Right ventricle myocardium inferior (tissue), 1 donor: ENCODE data around the gene KCTD2. TPM values are rescaled to one million over a fixed set of nuclear protein-coding genes. Genes with fewer than 3 reads are reported as not detected.
A peak's percentile ranks its signal among the peaks of the same experiment; 100 is the strongest.
"Not testable (repeated sequence)": the region's sequence is repeated elsewhere in the genome, so short reads cannot be mapped to it uniquely, and the experiment has no call there.

Experiments
- ATAC-seq: fragments of 200-7000 bp; cut with Tn5 transposase; one replicate; pipeline ENCODE4 v1.9.1; 2020; ENCODE audit warnings: mild to moderate bottlenecking, moderate library complexity
- DNase-seq: peaks from one replicate; pipeline ENCODE4 v3.0.0; 2021; ENCODE audit errors: missing footprints
- intact Hi-C: fragments of 100-400 bp; cut with DNase I; formaldehyde crosslinking; loops from one replicate; pipeline ENCODE4 v1.11.0; 2022
- long read RNA-seq: library from polyadenylated mRNA; unstranded; transcript quantifications from one replicate; pipeline ENCODE4 v2.0.0, GENCODE V29; 2021
- total RNA-seq: library from RNA; stranded (reverse); fragmentation: NEBNext Ultra II Directional; extraction: Animal tissue kit (Norgen Biotek cat#: 25700); gene quantifications from one replicate; pipeline ENCODE4 v1.2.1, GENCODE V29; 2021
- donor health status: DM: no; HTN: yes; CAD: no; lungs with severe emphysema.

KCTD2 gene
- total RNA-seq, result 26.7 TPM
- long read RNA-seq, transcript KCTD2-201 (6 exons, 3,635 nt), result major isoform, 12 of 20 reads
- long read RNA-seq, partial matches to known transcripts, result 1 of 20 reads
- long read RNA-seq, other reads (novel, unspliced or antisense), result 6 of 20 reads

- peak; percentile 99 for ATAC-seq
- intact Hi-C loops, result loop anchor here (5.0 to 10.0 kb wide), 2 partner anchors 59 to 158 kb away; partner anchors contain the start of genes CDR2L and NUP85
Observed at GRCh38 chr17:75046407-75047289, at the start of gene KCTD2, which contains the start of gene ATP5PD. Gene KCTD2 (plus strand): TSS chr17:75047225. CDS start chr17:75047251, 26 bp downstream. Gene ATP5PD (minus strand): TSS chr17:75046969. CDS start chr17:75042650, 4,319 bp downstream.

GRCh38 chr17:74998783-74999182 lies 48.2 kb upstream of the KCTD2 start:
- ATAC-seq (peak; percentile 79), DNase-seq (no peak)
- intact Hi-C loops, result no loop called here

More at GRCh38 chr17:75046407-75047289, at the start of gene KCTD2, which contains the start of gene ATP5PD:
- DNase-seq, result peak; percentile 98

- ATAC-seq (peak; percentile 84), DNase-seq (no peak)
- intact Hi-C loops, result no loop called here
Observed at GRCh38 chr17:74999523-74999922, 47.5 kb upstream of the KCTD2 start.

GRCh38 chr17:75001915-75002843 lies 44.8 kb upstream of the KCTD2 start:
- intact Hi-C loops, result no loop called here
- no peak for DNase-seq
- ATAC-seq, result no peak

GRCh38 chr17:75003070-75003956 lies 43.7 kb upstream of the KCTD2 start:
- DNase-seq (no peak), ATAC-seq (no peak)
- intact Hi-C loops, result no loop called here

- DNase-seq (no peak), ATAC-seq (no peak)
- intact Hi-C loops, result no loop called here
Observed at GRCh38 chr17:75003957-75004355, 43.1 kb upstream of the KCTD2 start.

GRCh38 chr17:75004371-75004770 lies 42.7 kb upstream of the KCTD2 start:
- intact Hi-C loops, result no loop called here
- DNase-seq, result no peak
- ATAC-seq, result no peak

GRCh38 chr17:75005291-75005690 lies 41.7 kb upstream of the KCTD2 start:
- intact Hi-C loops, result no loop called here
- ATAC-seq (no peak), DNase-seq (no peak)

- DNase-seq, intact Hi-C loops, ATAC-seq: not testable (repeated sequence)
Observed at GRCh38 chr17:75006084-75006483, 40.9 kb upstream of the KCTD2 start.

GRCh38 chr17:75006653-75007052 lies 40.4 kb upstream of the KCTD2 start:
- intact Hi-C loops, result no loop called here
- ATAC-seq, result no peak
- no peak for DNase-seq

- intact Hi-C loops, result no loop called here
- DNase-seq (no peak), ATAC-seq (no peak)
Observed at GRCh38 chr17:75008373-75008772, 38.7 kb upstream of the KCTD2 start.

GRCh38 chr17:75009139-75009724 lies 37.8 kb upstream of the KCTD2 start:
- intact Hi-C loops, result no loop called here
- DNase-seq, result no peak
- no peak for ATAC-seq

GRCh38 chr17:75010683-75011400 lies 36.2 kb upstream of the KCTD2 start:
- intact Hi-C loops, result no loop called here
- DNase-seq (no peak), ATAC-seq (peak; percentile 55)

- peak; percentile 73 for ATAC-seq
- no peak for DNase-seq
- intact Hi-C loops, result loop anchor here (2.0 kb wide), 3 partner anchors 21 to 51 kb away; no protein-coding TSS in a partner anchor
Observed at GRCh38 chr17:75011401-75012095, 35.5 kb upstream of the KCTD2 start.

GRCh38 chr17:75012096-75012345 lies 35.0 kb upstream of the KCTD2 start:
- DNase-seq (no peak), ATAC-seq (no peak)
- intact Hi-C loops, result loop anchor here (2.0 kb wide), 3 partner anchors 21 to 51 kb away; no protein-coding TSS in a partner anchor

- peak; percentile 93 for DNase-seq
- peak; percentile 87 for ATAC-seq
- intact Hi-C loops, result loop anchor here (2.0 kb wide), 3 partner anchors 20 to 52 kb away; no protein-coding TSS in a partner anchor
Observed at GRCh38 chr17:75012346-75013091, 34.5 kb upstream of the KCTD2 start, which contains the start of gene MRPL58. Gene MRPL58 (plus strand): TSS chr17:75012670. CDS start chr17:75012687, 17 bp downstream.
